ENCODE results near the gene TMPRSS9. TPM values are rescaled to one million over a fixed set of nuclear protein-coding genes. Genes with fewer than 3 reads are reported as not detected.

Gene TMPRSS9
- total RNA-seq, 1 donor from 2014 or later, result not detected

GRCh38 chr19:2376784-2377519 lies 16.9 kb downstream of the TMPRSS9 start:
- intact Hi-C loops (cut with DNase I), result no loop called here
- H3K27ac ChIP-seq, result no peak overlapping the region
- no peak for TF ChIP-seq POLR2AphosphoS5 (IDR thresholded peaks at IDR 0.05; ENCODE audit: insufficient read depth in 1 of 2, low read depth in 1 of 2)
- no peak for TF ChIP-seq CTCF (IDR thresholded peaks at IDR 0.05)
- TF ChIP-seq POLR2A (IDR thresholded peaks at IDR 0.05), result no peak
- no peak overlapping the region for H3K4me3 ChIP-seq
- no peaks in the 10 kb centered on the region for H3K9me3 ChIP-seq
- no peaks in the 10 kb centered on the region for H3K36me3 ChIP-seq
- H3K4me1 ChIP-seq, result no peaks in the 10 kb centered on the region
- no peak for DNase-seq (ENCODE audit: extremely low spot score in 2 of 2)
- H3K27me3 ChIP-seq, result no peaks in the 10 kb centered on the region

GRCh38 chr19:2380567-2380966 lies 20.5 kb downstream of the TMPRSS9 start:
- intact Hi-C loops (cut with DNase I), result no loop called here
- H3K27ac ChIP-seq, result no peak overlapping the region
- no peak overlapping the region for H3K4me3 ChIP-seq
- H3K36me3 ChIP-seq, result no peaks in the 10 kb centered on the region
- H3K4me1 ChIP-seq, result no peaks in the 10 kb centered on the region
- no peak for TF ChIP-seq POLR2A (IDR thresholded peaks at IDR 0.05)
- no peak for TF ChIP-seq CTCF (IDR thresholded peaks at IDR 0.05)
- no peak for TF ChIP-seq POLR2AphosphoS5 (IDR thresholded peaks at IDR 0.05; ENCODE audit: insufficient read depth in 1 of 2, low read depth in 1 of 2)
- no peaks in the 10 kb centered on the region for H3K27me3 ChIP-seq
- DNase-seq (ENCODE audit: extremely low spot score in 2 of 2), result no peak
- H3K9me3 ChIP-seq, result no peaks in the 10 kb centered on the region

GRCh38 chr19:2381148-2381820 lies 21.2 kb downstream of the TMPRSS9 start:
- no peaks in the 10 kb centered on the region for H3K4me1 ChIP-seq
- H3K27me3 ChIP-seq, result no peaks in the 10 kb centered on the region

GRCh38 chr19:2382530-2383222 lies 22.6 kb downstream of the TMPRSS9 start:
- intact Hi-C loops (cut with DNase I), result no loop called here
- Histone ChIP-seq H3K27ac (no peak overlapping the region), H3K4me1 (no peaks in the 10 kb centered on the region), H3K9me3 (no peaks in the 10 kb centered on the region), H3K4me3 (no peak overlapping the region), H3K36me3 (no peaks in the 10 kb centered on the region), H3K27me3 (no peaks in the 10 kb centered on the region)
- TF ChIP-seq CTCF (IDR thresholded peaks at IDR 0.05) (no peak), POLR2AphosphoS5 (IDR thresholded peaks at IDR 0.05; ENCODE audit: insufficient read depth in 1 of 2, low read depth in 1 of 2) (no peak), POLR2A (IDR thresholded peaks at IDR 0.05) (no peak)
- DNase-seq (ENCODE audit: extremely low spot score in 2 of 2), result no peak

More at GRCh38 chr19:2381148-2381820, 21.2 kb downstream of the TMPRSS9 start:
- H3K27ac ChIP-seq, result no peak overlapping the region
- no peaks in the 10 kb centered on the region for H3K36me3 ChIP-seq
- DNase-seq (ENCODE audit: extremely low spot score in 2 of 2), result no peak
- intact Hi-C loops (cut with DNase I), result no loop called here
- TF ChIP-seq POLR2A (IDR thresholded peaks at IDR 0.05), result no peak
- TF ChIP-seq POLR2AphosphoS5 (IDR thresholded peaks at IDR 0.05; ENCODE audit: insufficient read depth in 1 of 2, low read depth in 1 of 2), result no peak
- no peak for TF ChIP-seq CTCF (IDR thresholded peaks at IDR 0.05)
- no peak overlapping the region for H3K4me3 ChIP-seq
- no peaks in the 10 kb centered on the region for H3K9me3 ChIP-seq
